ENCODE data around the gene MT4.

The MT4 gene

GRCh38 chr16:56617212-56618085, 52.6 kb downstream of the MT4 start:
- no peaks in the 10 kb centered on the region for H3K36me3 ChIP-seq (replicated peaks; ENCODE audit: insufficient read depth, low read length)
- no peak overlapping the region for H3K27ac ChIP-seq (ENCODE audit: low read length)
- no peak overlapping the region for H3K4me3 ChIP-seq (ENCODE audit: low read length)
- no peak for DNase-seq
- no peak overlapping the region for H3K4me2 ChIP-seq (ENCODE audit: low read depth, low read length)
- no peaks in the 10 kb centered on the region for H3K9me3 ChIP-seq (replicated peaks; ENCODE audit: insufficient read depth, low read length)
- TF ChIP-seq EZH2phosphoT487 (IDR thresholded peaks at IDR 0.05; ENCODE audit: low read length), result no peak
- no peak for TF ChIP-seq CTCF (IDR thresholded peaks at IDR 0.05; ENCODE audit: low read length)
- no peak for TF ChIP-seq EZH2 (optimal IDR thresholded peaks at IDR 0.05; ENCODE audit: low read depth, low read length)
- H3K9me2 ChIP-seq (replicated peaks; ENCODE audit: insufficient read depth, low read length), result no peaks in the 10 kb centered on the region
- no peak overlapping the region for H2AFZ ChIP-seq (ENCODE audit: low read length)
- no peak overlapping the region for H3K9ac ChIP-seq (ENCODE audit: low read length)
- no peaks in the 10 kb centered on the region for H3K4me1 ChIP-seq (ENCODE audit: low read length)
- H4K20me1 ChIP-seq (ENCODE audit: insufficient read depth, low read length), result no peaks in the 10 kb centered on the region
- H3F3A ChIP-seq (ENCODE audit: insufficient read depth, low read length), result no peaks in the 10 kb centered on the region
- H3K79me2 ChIP-seq (ENCODE audit: low read length), result no peaks in the 10 kb centered on the region
- H3K27me3 ChIP-seq (replicated peaks; ENCODE audit: insufficient read depth, low read length), result peaks cover 33% of the 10 kb centered on the region

GRCh38 chr16:56618138-56618537, 53.3 kb downstream of the MT4 start:
- TF ChIP-seq EZH2 (optimal IDR thresholded peaks at IDR 0.05; ENCODE audit: low read depth, low read length) (no peak), EZH2phosphoT487 (IDR thresholded peaks at IDR 0.05; ENCODE audit: low read length) (no peak), CTCF (IDR thresholded peaks at IDR 0.05; ENCODE audit: low read length) (no peak)
- no peaks in the 10 kb centered on the region for H3K9me2 ChIP-seq (replicated peaks; ENCODE audit: insufficient read depth, low read length)
- no peaks in the 10 kb centered on the region for H3K79me2 ChIP-seq (ENCODE audit: low read length)
- no peaks in the 10 kb centered on the region for H3F3A ChIP-seq (ENCODE audit: insufficient read depth, low read length)
- no peaks in the 10 kb centered on the region for H3K9me3 ChIP-seq (replicated peaks; ENCODE audit: insufficient read depth, low read length)
- no peak overlapping the region for H3K27ac ChIP-seq (ENCODE audit: low read length)
- H3K27me3 ChIP-seq (replicated peaks; ENCODE audit: insufficient read depth, low read length), result peaks cover 33% of the 10 kb centered on the region
- H3K4me1 ChIP-seq (ENCODE audit: low read length), result no peaks in the 10 kb centered on the region
- no peak overlapping the region for H2AFZ ChIP-seq (ENCODE audit: low read length)
- no peak overlapping the region for H3K4me3 ChIP-seq (ENCODE audit: low read length)
- no peak overlapping the region for H3K9ac ChIP-seq (ENCODE audit: low read length)
- no peak overlapping the region for H3K4me2 ChIP-seq (ENCODE audit: low read depth, low read length)
- no peak for DNase-seq
- H4K20me1 ChIP-seq (ENCODE audit: insufficient read depth, low read length), result no peaks in the 10 kb centered on the region
- no peaks in the 10 kb centered on the region for H3K36me3 ChIP-seq (replicated peaks; ENCODE audit: insufficient read depth, low read length)

All from MM.1S (cell line).